ENCODE measurements around the gene PDE4C. TPM values are rescaled to one million over a fixed set of nuclear protein-coding genes. Genes with fewer than 3 reads are reported as not detected.
A peak's percentile ranks its signal among the peaks of the same experiment; 100 is the strongest.

PDE4C gene
- total RNA-seq, 1 experiment from 2014 or later: 3.0 TPM

- TF ChIP-seq HMGXB4 (CRISPR knock-in tag; IDR thresholded peaks at IDR 0.05) (no peak), NR1H2 (CRISPR knock-in tag; IDR thresholded peaks at IDR 0.05) (no peak), ATF1 (CRISPR knock-in tag; IDR thresholded peaks at IDR 0.05) (no peak), IRF1 (CRISPR knock-in tag; IDR thresholded peaks at IDR 0.05) (no peak), ZNF263 (CRISPR knock-in tag; IDR thresholded peaks at IDR 0.05; ENCODE audit: low read depth) (no peak), GABPB1 (CRISPR knock-in tag; IDR thresholded peaks at IDR 0.05) (no peak), AR (CRISPR knock-in tag; IDR thresholded peaks at IDR 0.05) (no peak), FOXK1 (CRISPR knock-in tag; IDR thresholded peaks at IDR 0.05) (peak; percentile 54; the same call in 1 of the 2 replicates), RELA (CRISPR knock-in tag; IDR thresholded peaks at IDR 0.05; ENCODE audit: borderline replicate concordance) (no peak), FOXP4 (CRISPR knock-in tag; IDR thresholded peaks at IDR 0.05) (no peak), TCF7 (CRISPR knock-in tag; IDR thresholded peaks at IDR 0.05; ENCODE audit: low read depth) (no peak), ZNF671 (CRISPR knock-in tag; IDR thresholded peaks at IDR 0.05) (no peak), ZNF425 (CRISPR knock-in tag; conservative IDR thresholded peaks at IDR 0.05) (no peak), ZBTB43 (CRISPR knock-in tag; IDR thresholded peaks at IDR 0.05) (no peak), ZNF317 (CRISPR knock-in tag; IDR thresholded peaks at IDR 0.05; ENCODE audit: borderline replicate concordance, low read depth) (no peak), ATF3 (CRISPR knock-in tag; conservative IDR thresholded peaks at IDR 0.05) (no peak), E2F5 (CRISPR knock-in tag; IDR thresholded peaks at IDR 0.05) (no peak; the same call in 1 of the 2 replicates), TP53 (CRISPR knock-in tag; IDR thresholded peaks at IDR 0.05) (0 out of 2 replicates have a peak, but pooled peaks have one; percentile 66), KAT7 (CRISPR knock-in tag; IDR thresholded peaks at IDR 0.05; ENCODE audit: borderline replicate concordance) (no peak), USF2 (CRISPR knock-in tag; IDR thresholded peaks at IDR 0.05) (0 out of 2 replicates have a peak, but pooled peaks have one; percentile 32), FOXP1 (CRISPR knock-in tag; IDR thresholded peaks at IDR 0.05; ENCODE audit: borderline replicate concordance) (no peak)
Observed at GRCh38 chr19:18223860-18224524, 2.2 kb downstream of the PDE4C start (continued).
